ENCODE data around the gene MYO9A.

DNA sequence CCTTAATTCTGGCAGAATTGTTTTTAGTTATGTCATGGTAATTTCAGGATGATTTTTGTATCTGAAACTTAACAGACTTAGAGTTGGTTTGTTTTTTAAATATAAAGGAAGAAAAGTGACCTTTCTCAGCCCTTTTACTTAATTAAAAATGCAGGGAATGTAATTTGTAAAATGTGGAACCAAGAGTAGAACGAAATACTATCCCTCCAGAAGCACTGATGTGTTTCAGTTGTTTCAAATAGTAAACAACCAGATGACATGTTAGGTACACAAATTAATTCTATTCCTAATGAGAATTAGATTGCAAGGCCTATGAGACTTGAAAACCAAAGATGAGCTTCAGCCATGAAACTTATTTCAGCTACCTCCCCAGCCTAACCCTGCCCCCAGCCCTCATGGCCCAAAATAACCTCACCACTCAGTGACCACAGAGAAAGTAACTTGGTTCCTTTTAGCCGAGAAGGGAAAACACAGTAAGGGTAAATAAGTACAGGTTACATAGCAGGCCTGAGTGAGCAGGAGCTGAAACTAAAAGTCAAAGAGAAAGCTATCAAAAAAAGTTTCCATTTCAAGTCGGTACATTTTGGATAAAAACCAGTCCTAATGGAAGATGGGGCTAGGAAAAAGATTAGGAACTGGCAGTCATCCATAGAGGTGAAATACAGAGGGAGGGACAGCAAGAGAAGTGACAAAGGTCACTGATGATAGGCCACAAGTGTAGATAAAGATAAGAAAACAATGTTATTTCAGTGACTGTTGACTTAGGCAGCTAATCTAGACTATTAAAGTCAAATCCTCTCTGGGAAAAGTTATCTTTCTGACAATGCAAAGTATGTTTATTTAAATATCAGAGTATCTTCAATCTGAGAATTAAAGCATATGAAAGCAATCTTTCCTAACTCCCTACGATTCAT, 23.5 kb upstream of the MYO9A start:
- TF ChIP-seq POLR2AphosphoS5 (IDR thresholded peaks at IDR 0.05), result no peak
- TF ChIP-seq, protein P1, sequence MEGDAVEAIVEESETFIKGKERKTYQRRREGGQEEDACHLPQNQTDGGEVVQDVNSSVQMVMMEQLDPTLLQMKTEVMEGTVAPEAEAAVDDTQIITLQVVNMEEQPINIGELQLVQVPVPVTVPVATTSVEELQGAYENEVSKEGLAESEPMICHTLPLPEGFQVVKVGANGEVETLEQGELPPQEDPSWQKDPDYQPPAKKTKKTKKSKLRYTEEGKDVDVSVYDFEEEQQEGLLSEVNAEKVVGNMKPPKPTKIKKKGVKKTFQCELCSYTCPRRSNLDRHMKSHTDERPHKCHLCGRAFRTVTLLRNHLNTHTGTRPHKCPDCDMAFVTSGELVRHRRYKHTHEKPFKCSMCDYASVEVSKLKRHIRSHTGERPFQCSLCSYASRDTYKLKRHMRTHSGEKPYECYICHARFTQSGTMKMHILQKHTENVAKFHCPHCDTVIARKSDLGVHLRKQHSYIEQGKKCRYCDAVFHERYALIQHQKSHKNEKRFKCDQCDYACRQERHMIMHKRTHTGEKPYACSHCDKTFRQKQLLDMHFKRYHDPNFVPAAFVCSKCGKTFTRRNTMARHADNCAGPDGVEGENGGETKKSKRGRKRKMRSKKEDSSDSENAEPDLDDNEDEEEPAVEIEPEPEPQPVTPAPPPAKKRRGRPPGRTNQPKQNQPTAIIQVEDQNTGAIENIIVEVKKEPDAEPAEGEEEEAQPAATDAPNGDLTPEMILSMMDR (IDR thresholded peaks at IDR 0.05), result no peak

All from breast epithelium (tissue), 3 donors.